ENCODE data around the gene MTCL1.

The MTCL1 gene

GRCh38 chr18:8794934-8795280 is 89.6 kb downstream of the MTCL1 start:
- DNase-seq: no peak

GRCh38 chr18:8795586-8796325 is 90.4 kb downstream of the MTCL1 start:
- no peak for DNase-seq

GRCh38 chr18:8797206-8797605 is 91.8 kb downstream of the MTCL1 start:
- no peak for DNase-seq

GRCh38 chr18:8799001-8799400 is 93.6 kb downstream of the MTCL1 start:
- no peak for DNase-seq

- no peak for DNase-seq
Measured at GRCh38 chr18:8799596-8800441, 94.5 kb downstream of the MTCL1 start.

- DNase-seq: no peak
Measured at GRCh38 chr18:8800445-8800844, 95.1 kb downstream of the MTCL1 start.

- no peak for DNase-seq
Measured at GRCh38 chr18:8800876-8801262, 95.5 kb downstream of the MTCL1 start.

GRCh38 chr18:8801263-8801901 is 96.0 kb downstream of the MTCL1 start:
- no peak for DNase-seq

- no peak for DNase-seq
Measured at GRCh38 chr18:8802017-8802672, 96.8 kb downstream of the MTCL1 start.

- DNase-seq: no peak
Measured at GRCh38 chr18:8803063-8803795, 97.9 kb downstream of the MTCL1 start.

GRCh38 chr18:8803957-8804356 is 98.6 kb downstream of the MTCL1 start:
- no peak for DNase-seq

- DNase-seq: no peak
Measured at GRCh38 chr18:8805552-8805951, 100.2 kb downstream of the MTCL1 start.

- DNase-seq: no peak
Measured at GRCh38 chr18:8806100-8806797, 100.9 kb downstream of the MTCL1 start.

- no peak for DNase-seq
Measured at GRCh38 chr18:8806798-8807487, 101.6 kb downstream of the MTCL1 start.

- no peak for DNase-seq
Measured at GRCh38 chr18:8807488-8807805, 102.1 kb downstream of the MTCL1 start.

GRCh38 chr18:8808001-8808400 is 102.6 kb downstream of the MTCL1 start:
- no peak for DNase-seq

GRCh38 chr18:8809514-8809913 is 104.2 kb downstream of the MTCL1 start:
- DNase-seq: no peak

GRCh38 chr18:8810157-8810556 is 104.8 kb downstream of the MTCL1 start:
- no peak for DNase-seq

- no peak for DNase-seq
Measured at GRCh38 chr18:8811115-8811514, 105.8 kb downstream of the MTCL1 start.

GRCh38 chr18:8812631-8813030 is 107.3 kb downstream of the MTCL1 start:
- no peak for DNase-seq

- no peak for DNase-seq
Measured at GRCh38 chr18:8813611-8814010, 108.3 kb downstream of the MTCL1 start.

GRCh38 chr18:8814206-8814605 is 108.8 kb downstream of the MTCL1 start:
- no peak for DNase-seq
